ENCODE measurements around the gene PTPN2. TPM values are rescaled to one million over a fixed set of nuclear protein-coding genes. Genes with fewer than 3 reads are reported as not detected.
"Not testable (repeated sequence)": the region's sequence is repeated elsewhere in the genome, so short reads cannot be mapped to it uniquely, and the experiment has no call there.

PTPN2 gene
- total RNA-seq, 1 experiment from 2014 or later, result 35.3 TPM

- no peak for DNase-seq (ENCODE audit: low read depth)
Observed at GRCh38 chr18:12895014-12895413, 11.0 kb upstream of the PTPN2 start.

- no peak for DNase-seq (ENCODE audit: low read depth)
Observed at GRCh38 chr18:12891561-12891960, 7.5 kb upstream of the PTPN2 start.

- DNase-seq (ENCODE audit: low read depth), result no peak
Observed at GRCh38 chr18:12890964-12891363, 6.9 kb upstream of the PTPN2 start.

- DNase-seq (ENCODE audit: low read depth), result peak; percentile 31
Observed at GRCh38 chr18:12886498-12887126, 2.6 kb upstream of the PTPN2 start.

GRCh38 chr18:12885500-12885899, 1.5 kb upstream of the PTPN2 start:
- DNase-seq (ENCODE audit: low read depth), result no peak

- peak; percentile 17 for DNase-seq (ENCODE audit: low read depth)
Observed at GRCh38 chr18:12884406-12885323, 628 bp upstream of the PTPN2 start.

GRCh38 chr18:12883372-12883683, 709 bp downstream of the PTPN2 start:
- DNase-seq (ENCODE audit: low read depth), result no peak

- DNase-seq (ENCODE audit: low read depth), result no peak
Observed at GRCh38 chr18:12882453-12883371, 1.3 kb downstream of the PTPN2 start.

- no peak for DNase-seq (ENCODE audit: low read depth)
Observed at GRCh38 chr18:12880541-12880910, 3.5 kb downstream of the PTPN2 start.

- DNase-seq (ENCODE audit: low read depth), result no peak
Observed at GRCh38 chr18:12879840-12880540, 4.0 kb downstream of the PTPN2 start.

- DNase-seq (ENCODE audit: low read depth), result not testable (repeated sequence)
Observed at GRCh38 chr18:12874992-12875391, 9.0 kb downstream of the PTPN2 start.

GRCh38 chr18:12873961-12874567, 10.0 kb downstream of the PTPN2 start:
- DNase-seq (ENCODE audit: low read depth), result not testable (repeated sequence)

- no peak for DNase-seq (ENCODE audit: low read depth)
Observed at GRCh38 chr18:12872408-12872807, 11.6 kb downstream of the PTPN2 start.

- no peak for DNase-seq (ENCODE audit: low read depth)
Observed at GRCh38 chr18:12868576-12868975, 15.5 kb downstream of the PTPN2 start.

- no peak for DNase-seq (ENCODE audit: low read depth)
Observed at GRCh38 chr18:12867441-12868123, 16.5 kb downstream of the PTPN2 start.

- no peak for DNase-seq (ENCODE audit: low read depth)
Observed at GRCh38 chr18:12863687-12864216, 20.3 kb downstream of the PTPN2 start.

GRCh38 chr18:12862874-12863482, 21.1 kb downstream of the PTPN2 start:
- DNase-seq (ENCODE audit: low read depth), result no peak

- no peak for DNase-seq (ENCODE audit: low read depth)
Observed at GRCh38 chr18:12862467-12862866, 21.6 kb downstream of the PTPN2 start.

GRCh38 chr18:12861637-12862036, 22.4 kb downstream of the PTPN2 start:
- no peak for DNase-seq (ENCODE audit: low read depth)

All from HT1080 (cell line).